ENCODE data around the gene NLRC3.

DNA sequence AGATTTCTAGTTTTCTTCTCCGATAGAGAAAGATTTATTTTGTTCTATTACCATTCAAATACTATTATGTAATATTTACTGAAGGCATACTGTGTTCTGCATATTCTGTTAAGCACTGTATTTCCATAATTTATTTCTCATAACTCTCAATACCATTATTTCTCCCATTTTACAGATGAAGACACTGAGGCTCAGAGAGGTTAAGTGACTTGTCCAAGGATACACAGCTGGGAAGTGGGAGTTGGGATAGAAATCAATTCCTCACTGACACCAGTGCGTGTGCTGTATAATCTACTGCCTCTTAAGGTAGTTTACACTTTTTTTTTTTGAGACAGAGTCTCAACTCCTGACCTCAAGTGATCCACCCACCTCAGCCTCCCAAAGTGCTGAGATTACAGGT, 7.4 kb downstream of the NLRC3 start:
- TF ChIP-seq, protein P1, sequence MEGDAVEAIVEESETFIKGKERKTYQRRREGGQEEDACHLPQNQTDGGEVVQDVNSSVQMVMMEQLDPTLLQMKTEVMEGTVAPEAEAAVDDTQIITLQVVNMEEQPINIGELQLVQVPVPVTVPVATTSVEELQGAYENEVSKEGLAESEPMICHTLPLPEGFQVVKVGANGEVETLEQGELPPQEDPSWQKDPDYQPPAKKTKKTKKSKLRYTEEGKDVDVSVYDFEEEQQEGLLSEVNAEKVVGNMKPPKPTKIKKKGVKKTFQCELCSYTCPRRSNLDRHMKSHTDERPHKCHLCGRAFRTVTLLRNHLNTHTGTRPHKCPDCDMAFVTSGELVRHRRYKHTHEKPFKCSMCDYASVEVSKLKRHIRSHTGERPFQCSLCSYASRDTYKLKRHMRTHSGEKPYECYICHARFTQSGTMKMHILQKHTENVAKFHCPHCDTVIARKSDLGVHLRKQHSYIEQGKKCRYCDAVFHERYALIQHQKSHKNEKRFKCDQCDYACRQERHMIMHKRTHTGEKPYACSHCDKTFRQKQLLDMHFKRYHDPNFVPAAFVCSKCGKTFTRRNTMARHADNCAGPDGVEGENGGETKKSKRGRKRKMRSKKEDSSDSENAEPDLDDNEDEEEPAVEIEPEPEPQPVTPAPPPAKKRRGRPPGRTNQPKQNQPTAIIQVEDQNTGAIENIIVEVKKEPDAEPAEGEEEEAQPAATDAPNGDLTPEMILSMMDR (IDR thresholded peaks at IDR 0.05; ENCODE audit: insufficient read depth, low read length, poor library complexity, severe bottlenecking) = no peak
- no peak for TF ChIP-seq EZH2phosphoT487 (conservative IDR thresholded peaks at IDR 0.05; ENCODE audit: low read length)
